HEK293 (cell line): ENCODE data around the gene TEP1.

Experiments used
- CTCF ChIA-PET: fragments of 350-600 bp; formaldehyde crosslinking; extraction: SDS; loops from one replicate; lab custom pipeline; 2021; ENCODE audit warnings: antibody characterized with exemption; lab: Yijun Ruan, JAX
- POLR2A ChIA-PET: fragments of 300-600 bp; formaldehyde crosslinking; extraction: SDS; loops from one replicate; lab custom pipeline; 2020; ENCODE audit warnings: antibody characterized with exemption, inconsistent platforms; lab: Yijun Ruan, JAX
- H3K27ac ChIP-seq: fragments of 200-500 bp; sonication (Bioruptor generic); 2 replicates; pipeline ENCODE4 v1.5.1; 2014; ENCODE audit warnings: low read depth, low read length, control low read depth, inconsistent platforms; ENCODE audit errors: extremely low read depth
- H3K36me3 ChIP-seq, 2 experiments: fragments of 200-500 bp in 1 of 2; sonication (Bioruptor generic) in 1 of 2; 1 replicate in 1 of 2; 2 replicates in 1 of 2; pipeline ENCODE4 v1.5.1; 2014 to 2017; ENCODE audit warnings: inconsistent platforms in 2 of 2, low read length in 2 of 2; ENCODE audit not compliant: control insufficient read depth in 2 of 2, insufficient read depth in 1 of 2
- H3K4me1 ChIP-seq: fragments of 200-500 bp; sonication (Bioruptor generic); 2 replicates; pipeline ENCODE4 v1.5.1; 2014; ENCODE audit warnings: mild to moderate bottlenecking, low read length, inconsistent platforms; ENCODE audit not compliant: control insufficient read depth, insufficient read depth
- H3K4me3 ChIP-seq: 2 replicates; pipeline ENCODE4 v1.5.1; 2011; ENCODE audit warnings: low read depth, mild to moderate bottlenecking, control low read depth, low read length, moderate library complexity
- H3K9me3 ChIP-seq: fragments of 200-500 bp; sonication (Bioruptor generic); 2 replicates; pipeline ENCODE4 v1.5.1; 2014; ENCODE audit warnings: low read depth, low read length, inconsistent platforms; ENCODE audit not compliant: control insufficient read depth, insufficient read depth
- AEBP2 ChIP-seq: fragments of 450-650 bp; formaldehyde crosslinking; IDR thresholded peaks from 2 replicates; pipeline ENCODE4 v1.5.1; 2016; ENCODE audit warnings: missing biosample characterization, missing genetic modification characterization, borderline replicate concordance
- BCL11B ChIP-seq: fragments of 450-650 bp; formaldehyde crosslinking; IDR thresholded peaks from 2 replicates; pipeline ENCODE4 v1.5.1; 2016; ENCODE audit warnings: low read depth, missing biosample characterization, missing genetic modification characterization
- GFI1B ChIP-seq: fragments of 450-650 bp; formaldehyde crosslinking; IDR thresholded peaks from 2 replicates; pipeline ENCODE4 v1.5.1; 2016; ENCODE audit warnings: missing biosample characterization, missing genetic modification characterization
- GLIS2 ChIP-seq: fragments of 450-650 bp; formaldehyde crosslinking; IDR thresholded peaks from 2 replicates; pipeline ENCODE4 v1.5.1; 2016; ENCODE audit warnings: missing biosample characterization, missing genetic modification characterization
- IKZF3 ChIP-seq: fragments of 450-650 bp; IDR thresholded peaks from 2 replicates; pipeline ENCODE4 v1.5.0; 2018; ENCODE audit warnings: missing biosample characterization, mild to moderate bottlenecking, missing genetic modification characterization, moderate library complexity
- MEIS1 ChIP-seq: sonication (generic); formaldehyde crosslinking; IDR thresholded peaks from 2 replicates; pipeline ENCODE4 v1.8.1; 2022; ENCODE audit warnings: missing genetic modification reagents, mild to moderate bottlenecking, borderline replicate concordance
- MYNN ChIP-seq: fragments of 450-650 bp; formaldehyde crosslinking; IDR thresholded peaks from 2 replicates; pipeline ENCODE4 v1.5.1; 2016; ENCODE audit warnings: missing biosample characterization, missing genetic modification characterization, borderline replicate concordance
- MZF1 ChIP-seq: fragments of 450-650 bp; formaldehyde crosslinking; IDR thresholded peaks from 2 replicates; pipeline ENCODE4 v1.5.1; 2017; ENCODE audit warnings: missing biosample characterization, missing genetic modification characterization, borderline replicate concordance
- SCRT1 ChIP-seq: fragments of 450-650 bp; formaldehyde crosslinking; IDR thresholded peaks from 2 replicates; pipeline ENCODE4 v1.5.1; 2016; ENCODE audit warnings: missing biosample characterization, missing genetic modification characterization, borderline replicate concordance
- SCRT2 ChIP-seq: fragments of 450-650 bp; formaldehyde crosslinking; IDR thresholded peaks from 2 replicates; pipeline ENCODE4 v1.5.1; 2016; ENCODE audit warnings: missing biosample characterization, missing genetic modification characterization
- SP7 ChIP-seq: fragments of 450-650 bp; formaldehyde crosslinking; IDR thresholded peaks from 2 replicates; pipeline ENCODE4 v1.5.1; 2016; ENCODE audit warnings: missing biosample characterization, missing genetic modification characterization
- WT1 ChIP-seq: fragments of 450-650 bp; formaldehyde crosslinking; IDR thresholded peaks from 2 replicates; pipeline ENCODE4 v1.5.1; 2016; ENCODE audit warnings: missing biosample characterization, missing genetic modification characterization
- YY1 ChIP-seq: fragments of 450-650 bp; formaldehyde crosslinking; IDR thresholded peaks from 2 replicates; pipeline ENCODE4 v1.5.1; 2018; ENCODE audit warnings: missing biosample characterization, missing genetic modification characterization
- ZBTB7A ChIP-seq: fragments of 450-650 bp; formaldehyde crosslinking; IDR thresholded peaks from 2 replicates; pipeline ENCODE4 v1.5.1; 2016; ENCODE audit warnings: low read depth, missing biosample characterization, missing genetic modification characterization
- ZFP69B ChIP-seq: fragments of 450-650 bp; formaldehyde crosslinking; IDR thresholded peaks from 2 replicates; pipeline ENCODE4 v1.5.1; 2016; ENCODE audit warnings: missing biosample characterization, missing genetic modification characterization
- ZNF140 ChIP-seq: fragments of 450-650 bp; formaldehyde crosslinking; IDR thresholded peaks from 2 replicates; pipeline ENCODE4 v1.5.1; 2016; ENCODE audit warnings: missing biosample characterization, missing genetic modification characterization
- ZNF146 ChIP-seq: fragments of 450-650 bp; formaldehyde crosslinking; IDR thresholded peaks from 2 replicates; pipeline ENCODE4 v1.5.1; 2016; ENCODE audit warnings: missing biosample characterization, missing genetic modification characterization
- ZNF174 ChIP-seq: fragments of 450-650 bp; formaldehyde crosslinking; IDR thresholded peaks from 2 replicates; pipeline ENCODE4 v1.5.0; 2017; ENCODE audit warnings: missing biosample characterization, mild to moderate bottlenecking, missing genetic modification characterization
- ZNF184 ChIP-seq: fragments of 450-650 bp; IDR thresholded peaks from 2 replicates; pipeline ENCODE4 v1.5.1; 2018; ENCODE audit warnings: missing biosample characterization, mild to moderate bottlenecking, missing genetic modification characterization
- ZNF37A ChIP-seq: fragments of 450-650 bp; IDR thresholded peaks from 2 replicates; pipeline ENCODE4 v1.5.1; 2018; ENCODE audit warnings: missing biosample characterization, missing genetic modification characterization
- ZNF404 ChIP-seq: fragments of 450-650 bp; formaldehyde crosslinking; IDR thresholded peaks from 2 replicates; pipeline ENCODE4 v1.5.1; 2017; ENCODE audit warnings: missing biosample characterization, missing genetic modification characterization
- ZNF423 ChIP-seq: fragments of 450-650 bp; formaldehyde crosslinking; IDR thresholded peaks from 2 replicates; pipeline ENCODE4 v1.5.1; 2016; ENCODE audit warnings: missing biosample characterization, missing genetic modification characterization
- ZNF426 ChIP-seq: fragments of 450-650 bp; formaldehyde crosslinking; IDR thresholded peaks from 2 replicates; pipeline ENCODE4 v1.5.1; 2017; ENCODE audit warnings: missing biosample characterization, missing genetic modification characterization, mild to moderate bottlenecking, inconsistent platforms, moderate library complexity
- ZNF433 ChIP-seq: fragments of 450-650 bp; formaldehyde crosslinking; IDR thresholded peaks from 2 replicates; pipeline ENCODE4 v1.5.1; 2016; ENCODE audit warnings: missing biosample characterization, missing genetic modification characterization, low read depth
- ZNF48 ChIP-seq: fragments of 450-650 bp; formaldehyde crosslinking; IDR thresholded peaks from 2 replicates; pipeline ENCODE4 v1.5.1; 2016; ENCODE audit warnings: missing biosample characterization, missing genetic modification characterization
- ZNF544 ChIP-seq: fragments of 450-650 bp; formaldehyde crosslinking; IDR thresholded peaks from 2 replicates; pipeline ENCODE4 v1.5.0; 2017; ENCODE audit warnings: missing biosample characterization, missing genetic modification characterization
- ZNF623 ChIP-seq: fragments of 450-650 bp; formaldehyde crosslinking; IDR thresholded peaks from 2 replicates; pipeline ENCODE4 v1.5.1; 2016; ENCODE audit warnings: missing biosample characterization, missing genetic modification characterization
- ZNF660 ChIP-seq: fragments of 450-650 bp; IDR thresholded peaks from 2 replicates; pipeline ENCODE4 v1.5.1; 2018; ENCODE audit warnings: missing biosample characterization, mild to moderate bottlenecking, missing genetic modification characterization
- ZNF704 ChIP-seq: fragments of 450-650 bp; formaldehyde crosslinking; IDR thresholded peaks from 2 replicates; pipeline ENCODE4 v1.5.1; 2016; ENCODE audit warnings: missing biosample characterization, missing genetic modification characterization
- ZNF76 ChIP-seq: fragments of 450-650 bp; formaldehyde crosslinking; IDR thresholded peaks from 2 replicates; pipeline ENCODE4; 2016; ENCODE audit warnings: low read depth, missing biosample characterization, missing genetic modification characterization, borderline replicate concordance
- ZNF768 ChIP-seq: fragments of 450-650 bp; formaldehyde crosslinking; IDR thresholded peaks from 2 replicates; pipeline ENCODE4 v1.5.1; 2018; ENCODE audit warnings: missing biosample characterization, mild to moderate bottlenecking, missing genetic modification characterization
- ZNF830 ChIP-seq: fragments of 450-650 bp; IDR thresholded peaks from 2 replicates; pipeline ENCODE4 v1.5.0; 2018; ENCODE audit warnings: missing biosample characterization, missing genetic modification characterization, low read depth, mild to moderate bottlenecking, moderate library complexity
- ZSCAN23 ChIP-seq: fragments of 450-650 bp; formaldehyde crosslinking; IDR thresholded peaks from 2 replicates; pipeline ENCODE4 v1.5.1; 2016; ENCODE audit warnings: missing biosample characterization, missing genetic modification characterization
- ZSCAN30 ChIP-seq: fragments of 450-650 bp; IDR thresholded peaks from 2 replicates; pipeline ENCODE4 v1.5.1; 2018; ENCODE audit warnings: missing biosample characterization, mild to moderate bottlenecking, missing genetic modification characterization, moderate library complexity
- TF ChIP-seq, protein P1 (sequence below): fragments of 450-650 bp; formaldehyde crosslinking; IDR thresholded peaks from 2 replicates; pipeline ENCODE4; 2016; ENCODE audit warnings: missing biosample characterization, missing genetic modification characterization
- TF ChIP-seq, protein P2 (sequence below): fragments of 450-650 bp; formaldehyde crosslinking; IDR thresholded peaks from 2 replicates; pipeline ENCODE4 v1.5.1; 2016; ENCODE audit warnings: missing biosample characterization, missing genetic modification characterization

Gene TEP1

GRCh38 chr14:20377171-20377570 is 36.1 kb downstream of the TEP1 start:
- no peaks in the 10 kb centered on the region for H3K9me3 ChIP-seq
- POLR2A ChIA-PET = no interaction called here
- no peak overlapping the region for H3K4me3 ChIP-seq
- TF ChIP-seq ZBTB7A (tag by site-specific recombination) = no peak
- TF ChIP-seq WT1 = no peak
- no peak for TF ChIP-seq ZSCAN30
- no peak for TF ChIP-seq ZNF184 (tag by site-specific recombination)
- TF ChIP-seq ZNF623 (tag by site-specific recombination) = no peak
- TF ChIP-seq SCRT1 = no peak
- TF ChIP-seq ZNF423 = no peak
- TF ChIP-seq ZSCAN23 (tag by site-specific recombination) = no peak
- no peak for TF ChIP-seq MYNN
- no peak for TF ChIP-seq ZNF768
- no peak for TF ChIP-seq ZNF404 (tag by site-specific recombination)
- TF ChIP-seq ZNF426 = no peak
- no peak for TF ChIP-seq ZNF76 (tag by site-specific recombination)
- TF ChIP-seq, protein P1, sequence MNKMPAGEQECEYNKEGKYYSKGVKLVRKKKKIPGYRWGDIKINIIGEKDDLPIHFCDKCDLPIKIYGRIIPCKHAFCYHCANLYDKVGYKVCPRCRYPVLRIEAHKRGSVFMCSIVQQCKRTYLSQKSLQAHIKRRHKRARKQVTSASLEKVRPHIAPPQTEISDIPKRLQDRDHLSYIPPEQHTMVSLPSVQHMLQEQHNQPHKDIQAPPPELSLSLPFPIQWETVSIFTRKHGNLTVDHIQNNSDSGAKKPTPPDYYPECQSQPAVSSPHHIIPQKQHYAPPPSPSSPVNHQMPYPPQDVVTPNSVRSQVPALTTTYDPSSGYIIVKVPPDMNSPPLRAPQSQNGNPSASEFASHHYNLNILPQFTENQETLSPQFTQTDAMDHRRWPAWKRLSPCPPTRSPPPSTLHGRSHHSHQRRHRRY (tag by site-specific recombination) = no peak
- no peak for TF ChIP-seq MZF1 (tag by site-specific recombination)
- no peak for TF ChIP-seq GFI1B (tag by site-specific recombination)
- TF ChIP-seq ZFP69B = no peak
- no peak for TF ChIP-seq ZNF830 (tag by site-specific recombination)
- no peak overlapping the region for H3K27ac ChIP-seq
- H3K4me1 ChIP-seq = no peaks in the 10 kb centered on the region
- peaks cover 12 to 88% of the 10 kb centered on the region in 2 experiments; a peak in 2 of 3 replicates for H3K36me3 ChIP-seq
- CTCF ChIA-PET = no interaction called here

DNA sequence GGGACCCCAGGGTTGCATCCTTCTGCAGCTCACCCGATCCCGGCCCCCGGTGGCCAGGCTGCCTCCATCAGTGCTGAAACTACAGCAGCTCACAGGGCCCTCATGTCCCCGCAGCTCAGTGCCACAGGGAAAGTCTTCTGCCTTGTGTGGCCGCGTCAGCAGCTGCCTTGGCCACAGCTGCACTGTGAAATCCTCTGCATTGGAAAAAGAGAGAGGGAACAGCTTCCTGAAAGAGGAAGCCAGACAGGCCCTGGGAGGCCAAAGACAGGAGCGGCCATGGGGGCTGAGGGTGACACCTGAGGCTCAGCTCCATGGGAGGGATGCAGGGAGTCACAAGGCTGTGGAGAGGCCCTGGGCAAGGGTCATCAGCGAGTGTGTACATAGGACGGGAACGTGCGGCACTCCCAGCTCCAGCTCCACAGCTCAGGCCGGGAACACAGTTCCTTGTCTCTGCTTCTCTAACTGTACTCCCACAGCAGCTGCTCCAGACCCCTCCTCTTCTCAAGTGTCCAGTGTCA is 37.2 kb downstream of the TEP1 start:
- ChIA-PET CTCF (interaction anchor here (1.3 kb wide), 1 partner anchor 49 kb away, joined by 4 read pairs; no protein-coding TSS in a partner anchor), POLR2A (no interaction called here)
- TF ChIP-seq ZNF140 (tag by site-specific recombination) (no peak), IKZF3 (no peak), ZNF660 (tag by site-specific recombination) (no peak), AEBP2 (tag by site-specific recombination) (no peak), GLIS2 (no peak), ZNF174 (no peak), SP7 (tag by site-specific recombination) (no peak), ZNF544 (tag by site-specific recombination) (no peak), YY1 (tag by site-specific recombination) (no peak), ZNF704 (tag by site-specific recombination) (no peak), ZNF433 (tag by site-specific recombination) (no peak), SCRT2 (tag by site-specific recombination) (no peak), ZNF37A (tag by site-specific recombination) (no peak), ZNF48 (no peak), MEIS1 (no peak), BCL11B (no peak), ZNF146 (tag by site-specific recombination) (no peak)
- TF ChIP-seq, protein P2, sequence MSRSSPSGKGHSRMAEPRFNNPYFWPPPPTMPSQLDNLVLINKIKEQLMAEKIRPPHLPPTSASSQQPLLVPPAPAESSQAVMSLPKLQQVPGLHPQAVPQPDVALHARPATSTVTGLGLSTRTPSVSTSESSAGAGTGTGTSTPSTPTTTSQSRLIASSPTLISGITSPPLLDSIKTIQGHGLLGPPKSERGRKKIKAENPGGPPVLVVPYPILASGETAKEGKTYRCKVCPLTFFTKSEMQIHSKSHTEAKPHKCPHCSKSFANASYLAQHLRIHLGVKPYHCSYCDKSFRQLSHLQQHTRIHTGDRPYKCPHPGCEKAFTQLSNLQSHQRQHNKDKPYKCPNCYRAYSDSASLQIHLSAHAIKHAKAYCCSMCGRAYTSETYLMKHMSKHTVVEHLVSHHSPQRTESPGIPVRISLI (tag by site-specific recombination) = no peak

More for the DNA sequence above, 37.2 kb downstream of the TEP1 start:
- Histone ChIP-seq H3K4me3 (no peak overlapping the region), H3K4me1 (no peaks in the 10 kb centered on the region), H3K27ac (no peak overlapping the region), H3K9me3 (no peaks in the 10 kb centered on the region), H3K36me3 (peaks cover 10 to 88% of the 10 kb centered on the region in 2 experiments; a peak in 2 of 3 replicates)
